Heart right ventricle (tissue), 16 donors: Measurements from ENCODE around the gene ARTN. TPM values are rescaled to one million over a fixed set of nuclear protein-coding genes. Genes with fewer than 3 reads are reported as not detected.

ENCODE experiments used
- ATAC-seq, 8 donors: fragments of 200-7000 bp; cut with Tn5 transposase; one replicate each; pipeline ENCODE4 v1.9.1; 2020; ENCODE audit warnings: mild to moderate bottlenecking in 8 of 8, moderate library complexity in 8 of 8, moderate number of reproducible peaks in 1 of 8
- DNase-seq, 2 donors: peaks; one replicate each; pipeline ENCODE4 v3.0.0-alpha.2; 2020
- H3K27ac ChIP-seq, 10 donors: fragments of 200-600 bp; sonication (generic) in 2 of 10; one replicate each; pipeline versions ENCODE4 v1.5.0 to v1.8.0; 2020 to 2022; ENCODE audit warnings: mild to moderate bottlenecking in 3 of 10
- H3K27me3 ChIP-seq, 7 donors: fragments of 200-600 bp; one replicate each; pipeline ENCODE4 v1.8.0; 2021 to 2022; ENCODE audit warnings: mild to moderate bottlenecking in 2 of 7
- H3K36me3 ChIP-seq, 9 donors: fragments of 200-600 bp; sonication (generic) in 1 of 9; one replicate each; pipeline versions ENCODE4 v1.5.0 to v1.8.0; 2020 to 2022; ENCODE audit warnings: mild to moderate bottlenecking in 2 of 9
- H3K4me1 ChIP-seq, 9 donors: fragments of 200-600 bp; sonication (generic) in 1 of 9; one replicate each; pipeline versions ENCODE4 v1.5.0 to v1.8.0; 2020 to 2022; ENCODE audit warnings: mild to moderate bottlenecking in 4 of 9
- H3K4me3 ChIP-seq, 10 donors: fragments of 200-600 bp; sonication (generic) in 2 of 10; one replicate each; pipeline versions ENCODE4 v1.5.0 to v1.8.0; 2020 to 2022; ENCODE audit warnings: mild to moderate bottlenecking in 7 of 10, moderate library complexity in 2 of 10
- H3K9me3 ChIP-seq, 11 donors: fragments of 200-600 bp in 10 of 11; sonication (generic) in 2 of 11; one replicate each; pipeline versions ENCODE4 v1.5.0 to v1.8.0; 2013 to 2022; ENCODE audit warnings: mild to moderate bottlenecking in 2 of 11, control low read depth in 1 of 11, moderate library complexity in 1 of 11
- WGBS, 2 donors: extraction: QIAGEN DNeasy Blood & Tissue Kit; methylation state at CpG; one replicate each; pipeline ENCODE4 v1.1.7; 2013; ENCODE audit warnings: inconsistent platforms in 1 of 2; 5-methylcytosine and 5-hydroxymethylcytosine counted together
- intact Hi-C, 10 donors: fragments of 100-400 bp; cut with DNase I; formaldehyde crosslinking; loops; one replicate each; pipeline versions ENCODE4 v1.11.1 to v1.14.2; 2022
- polyA plus RNA-seq, 2 donors: library from polyadenylated mRNA; stranded (reverse); fragments of 200-250 nt; gene quantifications; one replicate each; pipeline ENCODE4 v1.2.3, GENCODE V29; 2013
- total RNA-seq, 10 donors: library from RNA; stranded (reverse); fragmentation: NEBNext Ultra II Directional in 3 of 10; extraction: Animal tissue kit (Norgen Biotek cat#: 25700) in 3 of 10; gene quantifications; one replicate each; pipeline versions ENCODE4 v1.2.1 to v1.2.4, GENCODE V29; 2021 to 2023
- TF ChIP-seq, protein P1 (sequence below), 9 donors: fragments of 200-600 bp; sonication (generic) in 2 of 9; IDR thresholded peaks; one replicate each; pipeline versions ENCODE4 v1.5.0 to v1.8.0; 2021 to 2022; ENCODE audit warnings: antibody characterized with exemption in 9 of 9, mild to moderate bottlenecking in 5 of 9, moderate library complexity in 1 of 9
- donor health status: Arrhythmogenic right ventricular cardiomyopathy.
- donor health status: ischemic (EF 13 %, LVEDD 7.1; RV severe dilation, severe dysfunction).
- donor health status: healthy with polysubstance abuse.
- donor health status: DM: no; HTN: yes; CAD: no.
- donor health status: DM: no; HTN: no; CAD: no.
- donor health status: ischemic (EF 25% LVEDD 6.9; RV normal size, moderate dysfunction).
- donor health status: ischemic (EF 25% LVEDD 5.7; RV mildly dilated, moderate dysfunction).
- donor health status: healthy.
- donor health status: DM: yes; HTN: yes; CAD: no.
- donor health status: Ischemic cardiomyopathy.
- donor health status: ischemic (EF 35%, LVEDD 5.7; RV mildly dilated, moderate dysfunction).
- donor health status: nonischemic (EF 11% LVEDD 7.7; RV severe dilation, severe dysfunction).
- donor health status: DM: yes; HTN: yes; CAD: no.
- donor health status: PGD.
- donor health status: ischemic (EF 29% LVEDD 5.4; RV normal size, mild dysfunction).
- donor health status: nonischemic (EF 23%, LVEDD 6.1; RV moderate dilation, normal function).

The ARTN gene
- total and polyA plus RNA-seq, 12 donors = 0.44 to 1.5 (median 0.64) TPM; not detected in 6

- Histone ChIP-seq H3K27me3 (no peaks in the 10 kb centered on the region), H3K4me3 (no peak overlapping the region), H3K4me1 (peaks cover 0 to 24% (median 5%) of the 10 kb centered on the region in 9 donors), H3K36me3 (peaks cover 0 to 89% (median 47%) of the 10 kb centered on the region in 9 donors), H3K27ac (no peak overlapping the region), H3K9me3 (no peaks in the 10 kb centered on the region)
- DNase-seq (no peak), ATAC-seq (no peak)
- intact Hi-C loops = no loop called here
- TF ChIP-seq, protein P1, sequence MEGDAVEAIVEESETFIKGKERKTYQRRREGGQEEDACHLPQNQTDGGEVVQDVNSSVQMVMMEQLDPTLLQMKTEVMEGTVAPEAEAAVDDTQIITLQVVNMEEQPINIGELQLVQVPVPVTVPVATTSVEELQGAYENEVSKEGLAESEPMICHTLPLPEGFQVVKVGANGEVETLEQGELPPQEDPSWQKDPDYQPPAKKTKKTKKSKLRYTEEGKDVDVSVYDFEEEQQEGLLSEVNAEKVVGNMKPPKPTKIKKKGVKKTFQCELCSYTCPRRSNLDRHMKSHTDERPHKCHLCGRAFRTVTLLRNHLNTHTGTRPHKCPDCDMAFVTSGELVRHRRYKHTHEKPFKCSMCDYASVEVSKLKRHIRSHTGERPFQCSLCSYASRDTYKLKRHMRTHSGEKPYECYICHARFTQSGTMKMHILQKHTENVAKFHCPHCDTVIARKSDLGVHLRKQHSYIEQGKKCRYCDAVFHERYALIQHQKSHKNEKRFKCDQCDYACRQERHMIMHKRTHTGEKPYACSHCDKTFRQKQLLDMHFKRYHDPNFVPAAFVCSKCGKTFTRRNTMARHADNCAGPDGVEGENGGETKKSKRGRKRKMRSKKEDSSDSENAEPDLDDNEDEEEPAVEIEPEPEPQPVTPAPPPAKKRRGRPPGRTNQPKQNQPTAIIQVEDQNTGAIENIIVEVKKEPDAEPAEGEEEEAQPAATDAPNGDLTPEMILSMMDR (IDR thresholded peaks at IDR 0.05) = no peak
- WGBS, 2 donors = 81 to 82% methylated on average over 9 of the region's 9 CpGs
These were observed 25.0 kb downstream of the ARTN start for GRCh38 chr1:43958351-43959255.

DNA sequence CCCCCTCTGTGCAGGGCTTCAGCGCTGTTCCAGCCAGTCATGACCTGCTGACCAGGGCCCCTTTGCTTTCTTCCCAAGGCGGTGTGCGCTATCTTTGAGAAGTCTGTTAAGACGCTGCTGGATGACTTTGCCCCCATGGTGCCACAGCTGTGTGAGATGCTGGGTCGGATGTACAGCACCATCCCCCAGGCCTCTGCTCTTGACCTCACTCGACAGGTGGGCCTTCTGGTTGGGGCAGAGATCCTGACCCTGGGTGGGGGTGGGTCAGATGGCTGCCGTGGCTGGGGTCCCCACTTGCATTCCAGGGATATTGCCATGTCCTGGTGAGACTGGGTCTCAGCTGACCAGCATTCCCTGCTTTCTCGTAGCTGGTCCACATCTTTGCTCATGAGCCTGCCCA lies 27.2 kb downstream of the ARTN start:
- Histone ChIP-seq H3K9me3 (no peaks in the 10 kb centered on the region), H3K4me1 (peaks cover 0 to 12% (median 0%) of the 10 kb centered on the region in 9 donors), H3K36me3 (peaks cover 0 to 95% (median 56%) of the 10 kb centered on the region in 9 donors), H3K27ac (no peak overlapping the region), H3K27me3 (no peaks in the 10 kb centered on the region), H3K4me3 (no peak overlapping the region)
- WGBS, 2 donors = 90 to 93% methylated on average over 8 of the region's 8 CpGs
- ATAC-seq (no peak), DNase-seq (no peak)
- TF ChIP-seq, protein P1 (IDR thresholded peaks at IDR 0.05) = no peak
- intact Hi-C loops = no loop called here

- H3K27me3 ChIP-seq = no peaks in the 10 kb centered on the region
- WGBS, 2 donors = 66 to 72% methylated on average over 3 of the region's 3 CpGs
- H3K4me1 ChIP-seq = peaks cover 0 to 12% (median 0%) of the 10 kb centered on the region in 9 donors
- TF ChIP-seq, protein P1 (IDR thresholded peaks at IDR 0.05) = no peak
- H3K27ac ChIP-seq = no peak overlapping the region
- H3K36me3 ChIP-seq = peaks cover 0 to 95% (median 54%) of the 10 kb centered on the region in 9 donors
- DNase-seq (no peak), ATAC-seq (no peak)
- intact Hi-C loops = no loop called here
- no peaks in the 10 kb centered on the region for H3K9me3 ChIP-seq
- no peak overlapping the region for H3K4me3 ChIP-seq
These were observed 28.1 kb downstream of the ARTN start for GRCh38 chr1:43961692-43962091.

DNA sequence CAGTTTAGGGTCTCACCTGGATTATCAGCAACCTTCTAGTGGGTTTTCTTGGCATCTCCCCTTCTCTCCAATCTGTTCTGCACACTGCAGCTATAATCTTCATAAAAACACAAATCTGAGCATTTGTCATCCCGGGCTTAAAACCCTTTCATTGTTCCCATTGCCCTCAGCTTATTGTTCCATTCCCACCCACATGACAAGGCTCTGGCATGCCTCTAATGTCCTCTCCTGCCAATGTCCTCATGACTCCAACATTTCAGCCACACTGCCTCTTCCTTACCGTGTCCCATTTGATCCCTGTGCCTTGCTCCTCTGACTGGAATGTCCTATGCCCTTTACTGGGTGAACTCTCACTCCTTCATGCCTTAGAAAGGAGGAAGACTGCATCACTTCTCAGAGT lies 28.7 kb downstream of the ARTN start:
- TF ChIP-seq, protein P1 (IDR thresholded peaks at IDR 0.05) = no peak
- Histone ChIP-seq H3K27me3 (no peaks in the 10 kb centered on the region), H3K27ac (no peak overlapping the region), H3K36me3 (peaks cover 0 to 95% (median 48%) of the 10 kb centered on the region in 9 donors), H3K9me3 (no peaks in the 10 kb centered on the region), H3K4me3 (no peak overlapping the region), H3K4me1 (peaks cover 0 to 12% (median 0%) of the 10 kb centered on the region in 9 donors)
- ATAC-seq = peak in 1 of 8 donors; percentile 41
- intact Hi-C loops = no loop called here
- 70 to 76% methylated on average over 2 of the region's 2 CpGs for WGBS, 2 donors
- DNase-seq = no peak
